HepG2 (cell line): ENCODE measurements around the gene POLD3. TPM values are rescaled to one million over a fixed set of nuclear protein-coding genes. Genes with fewer than 3 reads are reported as not detected.

ENCODE experiments used
- ATAC-seq: fragments of 200-7000 bp; cut with Tn5 transposase; 3 replicates; pipeline ENCODE4 v1.9.1; 2020; ENCODE audit warnings: mild to moderate bottlenecking, moderate library complexity
- BruUV-seq: library from RNA; stranded (reverse); fragments of 400-500 nt; replicated peaks from 2 replicates; lab custom pipeline; 2021; lab: Mats Ljungman, UMichigan
- CTCF ChIA-PET: fragments of 300-600 bp; formaldehyde crosslinking; extraction: SDS; loops from one replicate; lab custom pipeline; 2021; ENCODE audit warnings: low total read pairs, inconsistent platforms, low intra/inter-chr PET ratio; lab: Yijun Ruan, JAX
- POLR2A ChIA-PET: fragments of 350-600 bp; sonication (Branson Sonifier 250); formaldehyde crosslinking; loops from one replicate; lab custom pipeline; 2020; ENCODE audit warnings: antibody characterized with exemption, inconsistent platforms; lab: Yijun Ruan, JAX
- DNase-seq: peaks from one replicate; pipeline ENCODE4 v3.0.0-alpha.2; 2015; ENCODE audit warnings: low spot score
- FAIRE-seq: peaks from 3 replicates; lab custom pipeline; 2011; peaks lifted over from hg19 to GRCh38; lab: Jason Lieb, UNC
- H2AFZ ChIP-seq: one replicate; pipeline ENCODE4 v1.6.1; 2011; ENCODE audit warnings: low read length, inconsistent platforms
- H3K27ac ChIP-seq: fragments of 300-600 bp; 3 replicates; pipeline ENCODE4 v1.8.0; 2011; ENCODE audit warnings: mixed run types, mild to moderate bottlenecking, mixed read lengths, low read length, inconsistent platforms; ENCODE audit not compliant: insufficient read depth; ENCODE audit errors: extremely low read length
- H3K27me3 ChIP-seq, 2 experiments: fragments of 200-600 bp in 1 of 2; 2 replicates in 1 of 2; 3 replicates in 1 of 2; pipeline versions ENCODE4 v1.6.0 to v1.8.0; 2011; ENCODE audit warnings: low read length in 2 of 2, mild to moderate bottlenecking in 2 of 2, moderate library complexity in 2 of 2, inconsistent platforms in 1 of 2; ENCODE audit not compliant: insufficient read depth in 2 of 2, control insufficient read depth in 1 of 2
- H3K36me3 ChIP-seq, 2 experiments: fragments of 200-600 bp in 1 of 2; replicated peaks in 1 of 2; 2 replicates in 1 of 2; 3 replicates in 1 of 2; pipeline versions ENCODE4 v1.5.1 to v1.8.0; 2011; ENCODE audit warnings: low read length in 2 of 2, inconsistent platforms in 1 of 2; ENCODE audit not compliant: insufficient read depth in 2 of 2, control insufficient read depth in 1 of 2
- H3K4me1 ChIP-seq: 2 replicates; pipeline ENCODE4 v1.5.1; 2012; ENCODE audit warnings: low read length, inconsistent platforms; ENCODE audit not compliant: insufficient read depth
- H3K4me2 ChIP-seq: 2 replicates; pipeline ENCODE4 v1.6.0; 2011; ENCODE audit warnings: low read depth, low read length, inconsistent platforms
- H3K4me3 ChIP-seq, 3 experiments: fragments of 200-600 bp in 1 of 3; sonication (generic), shearing (Covaris generic) in 1 of 3; replicated peaks in 1 of 3; 2 replicates each; pipeline ENCODE4 v1.5.1; 2011 to 2016; ENCODE audit warnings: low read length in 3 of 3, inconsistent platforms in 2 of 3, low read depth in 2 of 3, mild to moderate bottlenecking in 2 of 3, control low read depth in 1 of 3, mixed read lengths in 1 of 3; ENCODE audit not compliant: insufficient read depth in 1 of 3
- H3K79me2 ChIP-seq: one replicate; pipeline ENCODE4 v1.6.1; 2011; ENCODE audit warnings: low read length, inconsistent platforms; ENCODE audit not compliant: insufficient read depth
- H3K9ac ChIP-seq: 2 replicates; pipeline ENCODE4 v1.6.0; 2011; ENCODE audit warnings: mild to moderate bottlenecking, low read depth, low read length, inconsistent platforms; ENCODE audit not compliant: insufficient read depth
- H3K9me3 ChIP-seq: 2 replicates; pipeline ENCODE4 v1.5.1; 2012; ENCODE audit warnings: mild to moderate bottlenecking, low read length
- H4K20me1 ChIP-seq: 2 replicates; pipeline ENCODE4 v1.6.0; 2011; ENCODE audit warnings: inconsistent platforms, mild to moderate bottlenecking, low read length, moderate library complexity; ENCODE audit not compliant: insufficient read depth
- FOXA3 ChIP-seq: IDR thresholded peaks from 2 replicates; pipeline ENCODE4 v1.6.1; 2016; ENCODE audit warnings: missing genetic modification reagents, missing compliant biosample characterization
- FOXO4 ChIP-seq: sonication (generic); formaldehyde crosslinking; conservative IDR thresholded peaks from 2 replicates; pipeline ENCODE4 v1.8.1; 2023; ENCODE audit warnings: missing genetic modification reagents
- KMT2A ChIP-seq: sonication (generic); formaldehyde crosslinking; IDR thresholded peaks from 2 replicates; pipeline ENCODE4 v1.4.0; 2020; ENCODE audit warnings: missing genetic modification reagents
- SNAPC2 ChIP-seq: sonication (generic); formaldehyde crosslinking; IDR thresholded peaks from 2 replicates; pipeline ENCODE4 v1.8.1; 2022; ENCODE audit warnings: mild to moderate bottlenecking, missing genetic modification reagents
- ZNF20 ChIP-seq: sonication (generic); formaldehyde crosslinking; IDR thresholded peaks from 2 replicates; pipeline ENCODE4 v1.4.0; 2020; ENCODE audit warnings: mild to moderate bottlenecking, moderate library complexity, missing genetic modification reagents
- ZNF225 ChIP-seq: sonication (generic); formaldehyde crosslinking; IDR thresholded peaks from 2 replicates; pipeline ENCODE4 v1.4.0; 2020; ENCODE audit warnings: mild to moderate bottlenecking, missing genetic modification reagents
- ZNF354B ChIP-seq: sonication (generic); formaldehyde crosslinking; IDR thresholded peaks from 2 replicates; pipeline ENCODE4 v1.8.0; 2022; ENCODE audit warnings: mild to moderate bottlenecking, missing genetic modification reagents
- ZNF670 ChIP-seq: sonication (generic); formaldehyde crosslinking; IDR thresholded peaks from 2 replicates; pipeline ENCODE4 v1.8.0; 2022; ENCODE audit warnings: mild to moderate bottlenecking, missing genetic modification reagents, borderline replicate concordance
- ZNF780A ChIP-seq: sonication (generic); formaldehyde crosslinking; IDR thresholded peaks from 2 replicates; pipeline ENCODE4 v1.8.0; 2022; ENCODE audit warnings: mild to moderate bottlenecking, missing genetic modification reagents, moderate library complexity
- ZNF790 ChIP-seq: sonication (generic); formaldehyde crosslinking; IDR thresholded peaks from 2 replicates; pipeline ENCODE4 v1.8.0; 2022; ENCODE audit warnings: missing genetic modification reagents, mild to moderate bottlenecking, borderline replicate concordance
- ZNF816 ChIP-seq: sonication (generic); formaldehyde crosslinking; IDR thresholded peaks from 2 replicates; pipeline ENCODE4 v1.8.0; 2022; ENCODE audit warnings: missing genetic modification reagents, mild to moderate bottlenecking, borderline replicate concordance
- ZNF841 ChIP-seq: sonication (generic); formaldehyde crosslinking; IDR thresholded peaks from 2 replicates; pipeline ENCODE4 v1.8.1; 2023; ENCODE audit warnings: missing genetic modification reagents, borderline replicate concordance
- WGBS: methylation state at CpG from one replicate; pipeline ENCODE4 v1.1.6; 2017; ENCODE audit warnings: low lambda C conversion rate; 5-methylcytosine and 5-hydroxymethylcytosine counted together
- in situ Hi-C: cut with HindIII; loops from 2 replicates; pipeline ENCODE4 v1.10.0; 2017; ENCODE audit warnings: low pct_unique_long_range_greater_than_20kb; ENCODE audit not compliant: extremely low pct_ligation_motif_present
- intact Hi-C: fragments of 100-400 bp; cut with micrococcal nuclease; formaldehyde crosslinking; loops from one replicate; pipeline ENCODE4 v1.10.0; 2022; ENCODE audit not compliant: unreplicated experiment
- polyA plus RNA-seq, 8 experiments: library from polyadenylated mRNA; depleted of rRNA in 3 of 8; stranded (reverse) in 7 of 8; unstranded in 1 of 8; fragments of >200 nt; fragmentation: Illumina TruSeq in 4 of 8; extraction: Trizol in 4 of 8; gene quantifications; 2 replicates each; pipeline versions ENCODE4 v1.2.1 to v1.2.3, GENCODE V29; 2011 to 2016; ENCODE audit warnings: low read depth in 4 of 8, missing spikeins in 1 of 8, mixed read lengths in 1 of 8; ENCODE audit not compliant: insufficient read depth in 1 of 8
- total RNA-seq, 5 experiments: library from RNA; depleted of rRNA; stranded (reverse); fragments of >200 nt; fragmentation: Illumina TruSeq; extraction: Trizol; gene quantifications; 2 replicates each; pipeline ENCODE4 v1.2.3, GENCODE V29; 2016; ENCODE audit warnings: low read depth in 1 of 5
- TF ChIP-seq, protein P1 (sequence below): sonication (generic); formaldehyde crosslinking; IDR thresholded peaks from 2 replicates; pipeline ENCODE4 v1.4.0; 2020; ENCODE audit warnings: missing genetic modification reagents, borderline replicate concordance
- TF ChIP-seq, protein P2 (sequence below): IDR thresholded peaks from 2 replicates; pipeline ENCODE4 v1.6.1; 2016

Gene POLD3
- total and polyA plus RNA-seq, 2 of the 13 experiments (the other 11 are each of a cell fraction or from before 2014, with no cell fraction given) = 6.3 to 18.9 TPM

DNA sequence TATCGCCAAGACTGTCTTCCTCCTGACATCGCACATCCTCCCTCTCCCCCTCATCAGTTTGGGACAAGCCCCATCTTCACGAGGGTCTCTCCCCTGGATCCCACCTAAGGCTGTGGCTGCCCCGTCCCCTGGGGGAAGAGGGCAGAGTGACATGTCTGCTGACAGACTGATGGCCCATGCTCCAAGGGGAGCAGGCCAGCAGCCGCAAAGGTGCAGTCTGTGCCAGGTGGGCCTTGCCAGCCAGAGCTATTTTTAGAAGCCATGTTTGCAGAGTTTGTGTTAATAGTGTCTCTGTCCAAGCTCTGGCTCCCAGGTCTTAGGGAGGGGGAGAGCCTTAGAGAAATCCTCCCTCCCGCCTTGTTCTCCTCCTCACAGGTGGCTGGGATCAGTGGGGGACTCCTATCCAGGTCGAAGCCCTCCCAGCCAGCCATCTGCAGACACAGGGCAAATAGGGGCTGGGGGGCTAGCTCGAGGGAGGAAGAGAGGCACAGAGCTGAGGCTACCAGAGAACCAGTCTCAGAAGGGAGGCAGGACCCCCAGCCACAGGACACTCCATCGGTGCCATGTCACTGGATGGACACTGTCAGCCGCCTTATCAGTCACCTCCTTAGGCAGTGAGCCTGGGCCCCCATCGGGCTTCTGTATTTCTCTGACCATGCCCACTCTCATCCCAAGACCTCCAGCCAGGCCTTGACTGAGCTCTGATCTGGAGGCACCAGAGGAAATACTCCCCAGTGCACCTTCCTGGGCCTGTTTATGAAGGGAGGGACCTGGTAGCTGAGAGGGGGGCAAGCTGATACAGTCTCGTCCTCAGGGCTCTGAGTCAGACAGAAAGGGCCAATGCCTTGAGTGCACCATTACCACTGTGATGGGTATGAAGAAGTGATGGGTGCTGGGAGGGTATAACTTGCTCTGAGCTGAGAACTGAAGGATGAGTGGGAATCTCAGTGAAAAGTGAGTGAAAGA is 89.6 kb downstream of the POLD3 start:
- Histone ChIP-seq H3K9me3 (no peaks in the 10 kb centered on the region), H3K36me3 (no peaks in the 10 kb centered on the region), H4K20me1 (no peaks in the 10 kb centered on the region), H3K27me3 (peaks cover 1 to 4% of the 10 kb centered on the region in 2 experiments; a peak in 2 of 5 replicates), H3K9ac (no peak overlapping the region), H3K27ac (no peak overlapping the region), H3K79me2 (no peaks in the 10 kb centered on the region), H3K4me3 (no peak overlapping the region), H3K4me2 (no peak overlapping the region), H2AFZ (no peak overlapping the region), H3K4me1 (no peaks in the 10 kb centered on the region)
- FAIRE-seq (no peak), ATAC-seq (no peak; the same call in 1 of the 3 replicates), DNase-seq (no peak)
- intact Hi-C loops = no loop called here
- ChIA-PET CTCF (no interaction called here), POLR2A (no interaction called here)
- in situ Hi-C loops = no loop called here
- TF ChIP-seq ZNF790 (CRISPR knock-in tag) (no peak), FOXO4 (CRISPR knock-in tag) (no peak), ZNF354B (CRISPR knock-in tag) (no peak), ZNF780A (CRISPR knock-in tag) (no peak), KMT2A (CRISPR knock-in tag) (no peak), ZNF225 (CRISPR knock-in tag) (no peak), ZNF20 (CRISPR knock-in tag) (no peak), ZNF841 (CRISPR knock-in tag) (no peak), FOXA3 (CRISPR knock-in tag) (no peak), SNAPC2 (CRISPR knock-in tag) (no peak), ZNF816 (CRISPR knock-in tag) (no peak), ZNF670 (no peak)
- TF ChIP-seq, protein P1, sequence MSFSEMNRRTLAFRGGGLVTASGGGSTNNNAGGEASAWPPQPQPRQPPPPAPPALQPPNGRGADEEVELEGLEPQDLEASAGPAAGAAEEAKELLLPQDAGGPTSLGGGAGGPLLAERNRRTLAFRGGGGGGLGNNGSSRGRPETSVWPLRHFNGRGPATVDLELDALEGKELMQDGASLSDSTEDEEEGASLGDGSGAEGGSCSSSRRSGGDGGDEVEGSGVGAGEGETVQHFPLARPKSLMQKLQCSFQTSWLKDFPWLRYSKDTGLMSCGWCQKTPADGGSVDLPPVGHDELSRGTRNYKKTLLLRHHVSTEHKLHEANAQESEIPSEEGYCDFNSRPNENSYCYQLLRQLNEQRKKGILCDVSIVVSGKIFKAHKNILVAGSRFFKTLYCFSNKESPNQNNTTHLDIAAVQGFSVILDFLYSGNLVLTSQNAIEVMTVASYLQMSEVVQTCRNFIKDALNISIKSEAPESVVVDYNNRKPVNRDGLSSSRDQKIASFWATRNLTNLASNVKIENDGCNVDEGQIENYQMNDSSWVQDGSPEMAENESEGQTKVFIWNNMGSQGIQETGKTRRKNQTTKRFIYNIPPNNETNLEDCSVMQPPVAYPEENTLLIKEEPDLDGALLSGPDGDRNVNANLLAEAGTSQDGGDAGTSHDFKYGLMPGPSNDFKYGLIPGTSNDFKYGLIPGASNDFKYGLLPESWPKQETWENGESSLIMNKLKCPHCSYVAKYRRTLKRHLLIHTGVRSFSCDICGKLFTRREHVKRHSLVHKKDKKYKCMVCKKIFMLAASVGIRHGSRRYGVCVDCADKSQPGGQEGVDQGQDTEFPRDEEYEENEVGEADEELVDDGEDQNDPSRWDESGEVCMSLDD (CRISPR knock-in tag) = no peak
- TF ChIP-seq, protein P2, sequence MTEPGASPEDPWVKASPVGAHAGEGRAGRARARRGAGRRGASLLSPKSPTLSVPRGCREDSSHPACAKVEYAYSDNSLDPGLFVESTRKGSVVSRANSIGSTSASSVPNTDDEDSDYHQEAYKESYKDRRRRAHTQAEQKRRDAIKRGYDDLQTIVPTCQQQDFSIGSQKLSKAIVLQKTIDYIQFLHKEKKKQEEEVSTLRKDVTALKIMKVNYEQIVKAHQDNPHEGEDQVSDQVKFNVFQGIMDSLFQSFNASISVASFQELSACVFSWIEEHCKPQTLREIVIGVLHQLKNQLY (CRISPR knock-in tag) = no peak
- 51% methylated on average over 8 of the region's 12 CpGs for WGBS
- BruUV-seq = no TSS peak
